Liver (tissue), 9 donors: ENCODE results near the gene CFH. TPM values are rescaled to one million over a fixed set of nuclear protein-coding genes. Genes with fewer than 3 reads are reported as not detected.
"Not testable (repeated sequence)": the region's sequence is repeated elsewhere in the genome, so short reads cannot be mapped to it uniquely, and the experiment has no call there.

ENCODE experiments used
- DNase-seq: peaks from one replicate; pipeline ENCODE4 v3.0.0-alpha.2; 2017; ENCODE audit warnings: low spot score
- H3K27ac ChIP-seq, 2 donors: one replicate each; pipeline ENCODE4 v1.7.0; 2013; ENCODE audit warnings: inconsistent platforms in 2 of 2, low read length in 2 of 2, control low read depth in 1 of 2, low read depth in 1 of 2, mild to moderate bottlenecking in 1 of 2
- H3K27me3 ChIP-seq, 4 donors: one replicate each; pipeline versions ENCODE4 v1.6.1 to v1.7.0; 2013; ENCODE audit warnings: low read length in 3 of 4, inconsistent platforms in 1 of 4, mild to moderate bottlenecking in 1 of 4, moderate library complexity in 1 of 4; ENCODE audit not compliant: control insufficient read depth in 4 of 4, insufficient read depth in 4 of 4
- H3K36me3 ChIP-seq, 4 donors: one replicate each; pipeline versions ENCODE4 v1.6.1 to v1.7.0; 2013; ENCODE audit warnings: low read length in 3 of 4, mild to moderate bottlenecking in 3 of 4, low read depth in 1 of 4, moderate library complexity in 1 of 4; ENCODE audit not compliant: control insufficient read depth in 4 of 4, insufficient read depth in 3 of 4
- H3K4me1 ChIP-seq, 4 donors: one replicate each; pipeline versions ENCODE4 v1.6.1 to v1.7.0; 2013; ENCODE audit warnings: low read length in 3 of 4, mild to moderate bottlenecking in 3 of 4, moderate library complexity in 1 of 4; ENCODE audit not compliant: control insufficient read depth in 4 of 4, insufficient read depth in 4 of 4
- H3K4me3 ChIP-seq, 3 donors: one replicate each; pipeline versions ENCODE4 v1.6.1 to v1.7.0; 2013; ENCODE audit warnings: low read length in 3 of 3, control low read depth in 1 of 3, low read depth in 1 of 3, mild to moderate bottlenecking in 1 of 3
- H3K9ac ChIP-seq, 2 donors: one replicate each; pipeline ENCODE4 v1.7.0; 2013; ENCODE audit warnings: low read length in 2 of 2, mild to moderate bottlenecking in 2 of 2, moderate library complexity in 2 of 2, control low read depth in 1 of 2, low read depth in 1 of 2
- H3K9me3 ChIP-seq, 4 donors: one replicate each; pipeline versions ENCODE4 v1.6.1 to v1.7.0; 2013; ENCODE audit warnings: low read length in 3 of 4; ENCODE audit not compliant: control insufficient read depth in 4 of 4
- CTCF ChIP-seq: fragments of 150-350 bp; IDR thresholded peaks from 2 replicates; pipeline ENCODE4 v1.5.1; 2017; ENCODE audit warnings: improper control_type of control experiment, low read depth, low read length; ENCODE audit not compliant: missing input control
- HNF4A ChIP-seq, 2 donors: conservative IDR thresholded peaks; 2 replicates each; pipeline ENCODE4 v1.6.1; 2016; ENCODE audit warnings: antibody characterized with exemption in 2 of 2, mild to moderate bottlenecking in 2 of 2
- HNF4G ChIP-seq: IDR thresholded peaks from 2 replicates; pipeline ENCODE4 v1.6.1; 2016; ENCODE audit warnings: antibody characterized with exemption
- JUND ChIP-seq, 2 donors: IDR thresholded peaks; 2 replicates each; pipeline ENCODE4 v1.6.1; 2016; ENCODE audit warnings: antibody characterized with exemption in 2 of 2
- MAX ChIP-seq: IDR thresholded peaks from 2 replicates; pipeline ENCODE4 v1.6.1; 2016; ENCODE audit warnings: antibody characterized with exemption
- NR2F2 ChIP-seq: IDR thresholded peaks from 2 replicates; pipeline ENCODE4 v1.6.1; 2016; ENCODE audit warnings: antibody characterized with exemption
- RAD21 ChIP-seq, 2 donors: IDR thresholded peaks; 2 replicates each; pipeline ENCODE4 v1.6.1; 2016; ENCODE audit warnings: antibody characterized with exemption in 2 of 2, mild to moderate bottlenecking in 2 of 2
- WGBS: extraction: QIAGEN DNeasy Blood & Tissue Kit; methylation state at CpG from one replicate; pipeline ENCODE4 v1.1.7; 2013; 5-methylcytosine and 5-hydroxymethylcytosine counted together
- polyA plus RNA-seq, 2 donors: library from polyadenylated mRNA; stranded (reverse) in 1 of 2; unstranded in 1 of 2; fragments of 200-250 nt in 1 of 2; fragments of >200 nt in 1 of 2; fragmentation: Nextera tagmentation in 1 of 2; extraction: Ambion mirVana in 1 of 2; gene quantifications; one replicate each; pipeline versions ENCODE4 v1.2.1 to v1.2.3, GENCODE V29; 2013 to 2015
- total RNA-seq, 2 donors: library from RNA; depleted of rRNA; stranded (reverse); fragments of >200 nt; gene quantifications; one replicate each; pipeline ENCODE4 v1.2.3, GENCODE V29; 2014
- donor health status: healthy.
- donor health status: healthy.
- donor health status: healthy.
- donor health status: healthy.
- donor health status: healthy.

The CFH gene
- total and polyA plus RNA-seq, 4 donors: 554 to 1,479 (median 782) TPM

- Histone ChIP-seq H3K36me3 (peaks cover 7 to 58% (median 53%) of the 10 kb centered on the region in 4 donors), H3K9ac (no peak overlapping the region), H3K4me3 (no peak overlapping the region), H3K9me3 (no peaks in the 10 kb centered on the region), H3K4me1 (no peaks in the 10 kb centered on the region), H3K27me3 (no peaks in the 10 kb centered on the region), H3K27ac (no peak overlapping the region)
- TF ChIP-seq HNF4A (conservative IDR thresholded peaks at IDR 0.05) (peak; percentile 68 to 73), JUND (IDR thresholded peaks at IDR 0.05) (no peak)
- 71% methylated on average over 1 of the region's 1 CpG for WGBS
- no peak for DNase-seq
These were observed 49.3 kb downstream of the CFH start for GRCh38 chr1:196701144-196701543.

GRCh38 chr1:196709892-196710291 is 58.0 kb downstream of the CFH start:
- not testable (repeated sequence) for H3K27me3 ChIP-seq, H3K9ac ChIP-seq, H3K9me3 ChIP-seq, H3K4me3 ChIP-seq, DNase-seq, H3K4me1 ChIP-seq, H3K27ac ChIP-seq
- WGBS: 82% methylated on average over 2 of the region's 2 CpGs
- H3K36me3 ChIP-seq: peaks cover 3 to 30% (median 15%) of the 10 kb centered on the region in 4 donors

GRCh38 chr1:196717868-196718267 is 66.0 kb downstream of the CFH start:
- H3K4me3 ChIP-seq: no peak overlapping the region
- no peaks in the 10 kb centered on the region for H3K27me3 ChIP-seq
- 82% methylated on average over 2 of the region's 2 CpGs for WGBS
- H3K4me1 ChIP-seq: no peaks in the 10 kb centered on the region
- peak overlapping the region; percentile 6 to 80 for H3K27ac ChIP-seq
- H3K9me3 ChIP-seq: no peaks in the 10 kb centered on the region
- H3K9ac ChIP-seq: no peak overlapping the region
- no peak for DNase-seq
- TF ChIP-seq HNF4A (conservative IDR thresholded peaks at IDR 0.05): peak; percentile 23 to 34
- TF ChIP-seq NR2F2: no peak
- peaks cover 1 to 26% (median 15%) of the 10 kb centered on the region in 4 donors for H3K36me3 ChIP-seq

GRCh38 chr1:196723325-196724185 is 71.7 kb downstream of the CFH start:
- TF ChIP-seq MAX: no peak
- no peak for TF ChIP-seq HNF4G
- peak; percentile 62 for TF ChIP-seq CTCF
- TF ChIP-seq RAD21 (IDR thresholded peaks at IDR 0.05): peak; percentile 57 to 79
- WGBS: 91% methylated on average over 14 of the region's 14 CpGs
- Histone ChIP-seq H3K27ac (no peak overlapping the region), H3K9ac (no peak overlapping the region), H3K9me3 (no peaks in the 10 kb centered on the region), H3K4me3 (no peak overlapping the region), H3K36me3 (peaks cover 3 to 48% (median 20%) of the 10 kb centered on the region in 4 donors), H3K27me3 (no peaks in the 10 kb centered on the region), H3K4me1 (no peaks in the 10 kb centered on the region)
- DNase-seq: no peak
